Right forelimb (tissue), 1 donor: Measurements from ENCODE around the gene TLCD4.
"Not testable (repeated sequence)": the region's sequence is repeated elsewhere in the genome, so short reads cannot be mapped to it uniquely, and the experiment has no call there.

Source experiments
- DNase-seq: peaks from one replicate; pipeline ENCODE4 v3.0.0-alpha.2; 2018

TLCD4 gene

GRCh38 chr1:95096218-95096841, 20.8 kb upstream of the TLCD4 start:
- no peak for DNase-seq

GRCh38 chr1:95097426-95097825, 19.7 kb upstream of the TLCD4 start:
- no peak for DNase-seq

GRCh38 chr1:95098196-95098595, 19.0 kb upstream of the TLCD4 start:
- DNase-seq: no peak

GRCh38 chr1:95108792-95109191, 8.4 kb upstream of the TLCD4 start:
- DNase-seq: no peak

GRCh38 chr1:95111014-95111413, 6.1 kb upstream of the TLCD4 start:
- DNase-seq: no peak

- DNase-seq: no peak
These were observed 3.5 kb upstream of the TLCD4 start for GRCh38 chr1:95113684-95114083.

- DNase-seq: no peak
These were observed 1.4 kb upstream of the TLCD4 start for GRCh38 chr1:95115708-95116137.

- DNase-seq: peak; percentile 60
These were observed 462 bp upstream of the TLCD4 start for GRCh38 chr1:95116580-95117206.

GRCh38 chr1:95118067-95118499, 928 bp downstream of the TLCD4 start:
- peak; percentile 52 for DNase-seq

GRCh38 chr1:95118710-95119109, 1.6 kb downstream of the TLCD4 start:
- no peak for DNase-seq

- DNase-seq: no peak
These were observed 2.1 kb downstream of the TLCD4 start for GRCh38 chr1:95119273-95119672.

- DNase-seq: no peak
These were observed 5.1 kb downstream of the TLCD4 start for GRCh38 chr1:95122151-95122697.

- no peak for DNase-seq
These were observed 7.2 kb downstream of the TLCD4 start for GRCh38 chr1:95124342-95124741.

GRCh38 chr1:95126366-95126765, 9.2 kb downstream of the TLCD4 start:
- no peak for DNase-seq

GRCh38 chr1:95126846-95127245, 9.7 kb downstream of the TLCD4 start:
- no peak for DNase-seq

GRCh38 chr1:95127380-95127779, 10.2 kb downstream of the TLCD4 start:
- no peak for DNase-seq

GRCh38 chr1:95132762-95133161, 15.6 kb downstream of the TLCD4 start:
- DNase-seq: no peak

GRCh38 chr1:95133687-95134086, 16.5 kb downstream of the TLCD4 start:
- DNase-seq: no peak

- no peak for DNase-seq
These were observed 21.1 kb downstream of the TLCD4 start for GRCh38 chr1:95138223-95138622.

- no peak for DNase-seq
These were observed 21.9 kb downstream of the TLCD4 start for GRCh38 chr1:95139039-95139438.

GRCh38 chr1:95140791-95141190, 23.6 kb downstream of the TLCD4 start:
- no peak for DNase-seq

GRCh38 chr1:95145493-95145892, 28.3 kb downstream of the TLCD4 start:
- DNase-seq: no peak

GRCh38 chr1:95146637-95147036, 29.5 kb downstream of the TLCD4 start:
- no peak for DNase-seq

GRCh38 chr1:95154096-95154495, 36.9 kb downstream of the TLCD4 start:
- DNase-seq: no peak

- not testable (repeated sequence) for DNase-seq
These were observed 48.4 kb downstream of the TLCD4 start for GRCh38 chr1:95165569-95165968.
